IMR-90 (cell line): ENCODE data around the gene UNC79. TPM values are rescaled to one million over a fixed set of nuclear protein-coding genes. Genes with fewer than 3 reads are reported as not detected.

Experiments used
- ATAC-seq: fragments of 200-7000 bp; cut with Tn5 transposase; 2 replicates; pipeline ENCODE4 v1.9.1; 2020; ENCODE audit warnings: low read depth, mild to moderate bottlenecking, moderate library complexity
- BruUV-seq: library from RNA; stranded (reverse); fragments of 400-500 nt; replicated peaks from 2 replicates; lab custom pipeline; 2021; lab: Mats Ljungman, UMichigan
- CTCF ChIA-PET: fragments of 300-600 bp; formaldehyde crosslinking; extraction: SDS; loops from one replicate; lab custom pipeline; 2021; ENCODE audit warnings: antibody characterized with exemption; lab: Yijun Ruan, JAX
- POLR2A ChIA-PET: fragments of 300-600 bp; sonication (Branson Sonifier 250); formaldehyde crosslinking; loops from one replicate; lab custom pipeline; 2022; ENCODE audit warnings: antibody characterized with exemption; ENCODE audit not compliant: unreplicated experiment; lab: Charles Lee
- DNase-seq: peaks from one replicate; pipeline ENCODE4 v3.0.0; 2013
- H2AFZ ChIP-seq: replicated peaks from 2 replicates; pipeline ENCODE3; 2013; ENCODE audit warnings: low read length, mild to moderate bottlenecking; ENCODE audit not compliant: poor library complexity
- H2AK5ac ChIP-seq: 2 replicates; pipeline ENCODE4 v1.6.1; 2013; ENCODE audit warnings: low read depth, low read length, inconsistent platforms
- H2AK9ac ChIP-seq: replicated peaks from 2 replicates; pipeline ENCODE3; 2013; ENCODE audit warnings: mild to moderate bottlenecking, low read depth, low read length, moderate library complexity; ENCODE audit not compliant: poor library complexity
- H2BK120ac ChIP-seq: 2 replicates; pipeline ENCODE4 v1.6.1; 2013; ENCODE audit warnings: low read depth, low read length, inconsistent platforms
- H2BK15ac ChIP-seq: 3 replicates; pipeline ENCODE4 v1.6.1; 2013; ENCODE audit warnings: low read depth, low read length, inconsistent platforms
- H2BK20ac ChIP-seq: 2 replicates; pipeline ENCODE4 v1.6.1; 2013; ENCODE audit warnings: low read depth, mild to moderate bottlenecking, inconsistent platforms, low read length, moderate library complexity
- H2BK5ac ChIP-seq: 2 replicates; pipeline ENCODE4 v1.6.1; 2013; ENCODE audit warnings: mild to moderate bottlenecking, low read depth, low read length, inconsistent platforms; ENCODE audit not compliant: poor library complexity, severe bottlenecking
- H3K14ac ChIP-seq: replicated peaks from 2 replicates; pipeline ENCODE4 v1.6.1; 2013; ENCODE audit warnings: low read depth, low read length, inconsistent platforms
- H3K18ac ChIP-seq: 2 replicates; pipeline ENCODE4 v1.6.1; 2013; ENCODE audit warnings: low read depth, low read length, control low read depth
- H3K23ac ChIP-seq: 2 replicates; pipeline ENCODE4 v1.6.1; 2013; ENCODE audit warnings: low read depth, low read length, inconsistent platforms
- H3K27ac ChIP-seq: 2 replicates; pipeline ENCODE4 v1.5.1; 2013; ENCODE audit warnings: mild to moderate bottlenecking, control low read depth, low read length; ENCODE audit not compliant: insufficient read depth
- H3K27me3 ChIP-seq: 2 replicates; pipeline ENCODE4 v1.6.1; 2013; ENCODE audit warnings: low read length; ENCODE audit not compliant: control insufficient read depth, insufficient read depth
- H3K36me3 ChIP-seq: 2 replicates; pipeline ENCODE4 v1.6.1; 2013; ENCODE audit warnings: low read length, mixed read lengths; ENCODE audit not compliant: control insufficient read depth, insufficient read depth
- H3K4ac ChIP-seq: 2 replicates; pipeline ENCODE4 v1.6.1; 2013; ENCODE audit warnings: low read depth, low read length, inconsistent platforms
- H3K4me1 ChIP-seq: 2 replicates; pipeline ENCODE4 v1.6.1; 2013; ENCODE audit warnings: low read length, mixed read lengths; ENCODE audit not compliant: control insufficient read depth, insufficient read depth
- H3K4me2 ChIP-seq: 2 replicates; pipeline ENCODE4 v1.6.1; 2013; ENCODE audit warnings: low read depth, mild to moderate bottlenecking, control low read depth, low read length, moderate library complexity
- H3K4me3 ChIP-seq: 2 replicates; pipeline ENCODE4 v1.5.1; 2013; ENCODE audit warnings: low read depth, mild to moderate bottlenecking, control low read depth, low read length, moderate library complexity; ENCODE audit not compliant: insufficient read depth
- H3K56ac ChIP-seq: 2 replicates; pipeline ENCODE4 v1.6.1; 2013; ENCODE audit warnings: low read length, inconsistent platforms; ENCODE audit not compliant: insufficient read depth; ENCODE audit errors: extremely low read depth
- H3K79me1 ChIP-seq, 2 experiments: 2 replicates each; pipeline ENCODE4 v1.6.1; 2013; ENCODE audit warnings: low read length in 2 of 2, inconsistent platforms in 1 of 2, low read depth in 1 of 2
- H3K9ac ChIP-seq: 2 replicates; pipeline ENCODE4 v1.6.1; 2013; ENCODE audit warnings: low read depth, low read length, control low read depth
- H3K9me1 ChIP-seq: 2 replicates; pipeline ENCODE4 v1.6.1; 2013; ENCODE audit warnings: low read length, inconsistent platforms; ENCODE audit not compliant: insufficient read depth
- H3K9me3 ChIP-seq: 2 replicates; pipeline ENCODE4 v1.6.1; 2013; ENCODE audit warnings: low read length; ENCODE audit not compliant: control insufficient read depth, insufficient read depth
- H4K20me1 ChIP-seq: 2 replicates; pipeline ENCODE4 v1.6.1; 2013; ENCODE audit warnings: low read length, inconsistent platforms; ENCODE audit not compliant: insufficient read depth
- H4K5ac ChIP-seq: 2 replicates; pipeline ENCODE4 v1.6.1; 2013; ENCODE audit warnings: mild to moderate bottlenecking, low read depth, low read length, control low read depth
- H4K8ac ChIP-seq, 2 experiments: 2 replicates each; pipeline ENCODE4 v1.6.1; 2013; ENCODE audit warnings: low read depth in 2 of 2, low read length in 2 of 2, control low read depth in 1 of 2, inconsistent platforms in 1 of 2
- H4K91ac ChIP-seq: 2 replicates; pipeline ENCODE4 v1.6.1; 2013; ENCODE audit warnings: low read depth, low read length, inconsistent platforms; ENCODE audit not compliant: insufficient read depth
- BHLHE40 ChIP-seq: fragments of 150-350 bp; IDR thresholded peaks from 2 replicates; pipeline ENCODE4 v1.6.1; 2016; ENCODE audit warnings: mild to moderate bottlenecking, low read depth, low read length
- CEBPB ChIP-seq: IDR thresholded peaks from 2 replicates; pipeline ENCODE4 v1.6.1; 2012; ENCODE audit warnings: low read depth, low read length, improper control_type of control experiment
- MAZ ChIP-seq: IDR thresholded peaks from 2 replicates; pipeline ENCODE4 v1.6.1; 2012; ENCODE audit warnings: low read depth, mild to moderate bottlenecking, low read length, improper control_type of control experiment, moderate library complexity, borderline replicate concordance
- RAD21 ChIP-seq: IDR thresholded peaks from 2 replicates; pipeline ENCODE4 v1.6.1; 2012; ENCODE audit warnings: low read length, improper control_type of control experiment
- RCOR1 ChIP-seq: IDR thresholded peaks from 2 replicates; pipeline ENCODE4 v1.6.1; 2012; ENCODE audit warnings: mild to moderate bottlenecking, low read length, improper control_type of control experiment; ENCODE audit not compliant: insufficient replicate concordance
- RFX5 ChIP-seq: IDR thresholded peaks from 2 replicates; pipeline ENCODE4 v1.8.0; 2012; ENCODE audit warnings: low read depth, mild to moderate bottlenecking, low read length, moderate library complexity
- WGBS, 2 experiments: methylation state at CpG; one replicate each; pipeline versions ENCODE4 v1.1.5 to v1.1.7; 2013; ENCODE audit warnings: missing lambda C conversion rate in 2 of 2; ENCODE audit not compliant: insufficient read length in 1 of 2; ENCODE audit errors: extremely low coverage in 2 of 2; 5-methylcytosine and 5-hydroxymethylcytosine counted together
- dilution Hi-C: fragments of 300-500 bp; cut with HindIII; formaldehyde crosslinking; loops from one replicate; pipeline ENCODE4 v1.14.3; 2018; ENCODE audit warnings: low sequenced_read_pairs; ENCODE audit not compliant: unreplicated experiment
- in situ Hi-C: fragments of 300-500 bp; cut with MboI; formaldehyde crosslinking; loops from 3 replicates; pipeline ENCODE4 v1.14.3; 2019; ENCODE audit warnings: low sequenced_read_pairs, inconsistent platforms, mixed read lengths
- intact Hi-C: fragments of 100-400 bp; cut with micrococcal nuclease; formaldehyde crosslinking; loops from 2 replicates; pipeline ENCODE4 v1.10.0; 2022
- polyA plus RNA-seq, 3 experiments: library from polyadenylated mRNA; depleted of rRNA; stranded (reverse); fragments of >200 nt; gene quantifications; 2 replicates each; pipeline ENCODE4 v1.2.3, GENCODE V29; 2012; ENCODE audit warnings: low replicate concordance in 1 of 3
- total RNA-seq: library from RNA; depleted of rRNA; stranded (reverse); fragments of >200 nt; gene quantifications from 2 replicates; pipeline ENCODE4 v1.2.3, GENCODE V29; 2012
- TF ChIP-seq, protein P1 (sequence below): fragments of 150-350 bp; IDR thresholded peaks from 2 replicates; pipeline ENCODE4 v1.6.1; 2016; ENCODE audit warnings: low read depth, mild to moderate bottlenecking, low read length, moderate library complexity, borderline replicate concordance

The UNC79 gene
- total and polyA plus RNA-seq, 2 of the 4 experiments (the other 2 are of a cell fraction) = under 0.01 TPM

DNA sequence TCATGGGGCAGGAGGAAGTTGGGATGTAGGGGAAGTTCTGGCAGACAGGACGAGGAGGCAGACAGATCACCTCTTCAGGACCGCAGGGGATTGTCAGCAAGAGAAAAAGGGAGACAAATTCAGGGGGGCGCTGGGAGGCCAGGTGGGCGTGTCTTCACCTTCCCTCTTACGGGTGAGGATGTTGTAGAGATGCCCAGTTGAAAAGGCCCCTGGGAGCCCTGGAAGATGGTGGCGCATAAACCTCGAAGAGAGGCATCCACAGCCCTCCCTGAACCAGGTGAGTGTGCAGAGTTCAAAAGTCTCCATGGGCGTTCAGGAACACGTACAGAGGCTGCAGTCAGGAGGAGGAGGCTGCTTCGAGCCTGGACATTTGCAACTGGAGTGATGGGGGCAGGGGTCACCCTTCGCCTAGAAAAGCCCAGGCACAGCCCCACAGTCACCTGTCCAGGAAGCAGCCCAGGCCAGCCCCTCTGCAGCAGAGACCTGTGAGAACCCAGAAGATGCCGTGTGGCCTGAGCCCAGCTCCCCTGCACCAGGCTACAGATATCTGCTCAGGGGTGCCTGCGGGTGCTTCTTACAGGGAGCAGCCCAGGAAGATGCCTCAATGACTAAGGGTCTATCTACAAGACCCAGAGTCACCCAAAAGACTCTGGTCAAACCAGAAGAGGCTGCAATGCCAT lies 283.1 kb downstream of the UNC79 start:
- no peak overlapping the region for H3K23ac ChIP-seq
- no peak overlapping the region for H4K91ac ChIP-seq
- peaks cover 16% of the 10 kb centered on the region for H3K9me3 ChIP-seq
- H4K20me1 ChIP-seq = no peaks in the 10 kb centered on the region
- ATAC-seq (no peak), DNase-seq (no peak)
- ChIA-PET POLR2A (no interaction called here), CTCF (no interaction called here)
- intact Hi-C loops (no loop called here), in situ Hi-C loops (no loop called here), dilution Hi-C loops (no loop called here)
- H2AK5ac ChIP-seq = no peak overlapping the region
- H3K27ac ChIP-seq = no peak overlapping the region
- H3K27me3 ChIP-seq = no peaks in the 10 kb centered on the region
- H3K9me1 ChIP-seq = no peaks in the 10 kb centered on the region
- H3K4me1 ChIP-seq = no peaks in the 10 kb centered on the region
- no peak overlapping the region for H3K4me3 ChIP-seq
- H2AFZ ChIP-seq = no peak overlapping the region
- no TSS peak for BruUV-seq
- H2BK15ac ChIP-seq = no peak overlapping the region
- 83% methylated on average over 2 of the region's 13 CpGs; no CpG with 5 or more reads in 1 of the 2 experiments for WGBS, 2 experiments
- H3K18ac ChIP-seq = no peak overlapping the region
- no peaks in the 10 kb centered on the region for H3K36me3 ChIP-seq
- no peak overlapping the region for H4K5ac ChIP-seq
- H2BK5ac ChIP-seq = no peak overlapping the region
- no peak overlapping the region for H3K4me2 ChIP-seq
- H2BK120ac ChIP-seq = no peak overlapping the region
- H3K4ac ChIP-seq = no peak overlapping the region
- no peak overlapping the region for H3K56ac ChIP-seq
- no peaks in the 10 kb centered on the region for H3K79me1 ChIP-seq
- H4K8ac ChIP-seq = no peak overlapping the region
- no peak overlapping the region for H3K9ac ChIP-seq
- no peak overlapping the region for H2AK9ac ChIP-seq
- H3K14ac ChIP-seq = no peak overlapping the region
- no peak for TF ChIP-seq RFX5
- no peak for TF ChIP-seq RAD21
- TF ChIP-seq, protein P1, sequence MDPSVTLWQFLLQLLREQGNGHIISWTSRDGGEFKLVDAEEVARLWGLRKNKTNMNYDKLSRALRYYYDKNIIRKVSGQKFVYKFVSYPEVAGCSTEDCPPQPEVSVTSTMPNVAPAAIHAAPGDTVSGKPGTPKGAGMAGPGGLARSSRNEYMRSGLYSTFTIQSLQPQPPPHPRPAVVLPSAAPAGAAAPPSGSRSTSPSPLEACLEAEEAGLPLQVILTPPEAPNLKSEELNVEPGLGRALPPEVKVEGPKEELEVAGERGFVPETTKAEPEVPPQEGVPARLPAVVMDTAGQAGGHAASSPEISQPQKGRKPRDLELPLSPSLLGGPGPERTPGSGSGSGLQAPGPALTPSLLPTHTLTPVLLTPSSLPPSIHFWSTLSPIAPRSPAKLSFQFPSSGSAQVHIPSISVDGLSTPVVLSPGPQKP = no peak
- TF ChIP-seq CEBPB = no peak
- no peak for TF ChIP-seq RCOR1
- no peak for TF ChIP-seq BHLHE40
- no peak for TF ChIP-seq MAZ
- H2BK20ac ChIP-seq = no peak overlapping the region
